HL-60/S4 treated with retinoic acid at 250 ng/mL for 4 days and 3 days (cell line): Measurements from ENCODE around the gene TAGLN3.

Experiments used
- in situ Hi-C: fragments of 300-500 bp; cut with MboI; formaldehyde crosslinking; loops from 2 replicates; pipeline ENCODE4 v1.7.0; 2022; ENCODE audit warnings: low sequenced_read_pairs

The TAGLN3 gene

GRCh38 chr3:111998636-111999483 lies at the start of gene TAGLN3:
Gene TAGLN3 (plus strand): TSS chr3:111998922. CDS start chr3:111999423, 501 bp downstream.
- in situ Hi-C loops = no loop called here

- in situ Hi-C loops = loop anchor here (25.0 kb wide), 1 partner anchor 237 kb away; no protein-coding TSS in a partner anchor
Measured at GRCh38 chr3:111949712-111950111, 49.0 kb upstream of the TAGLN3 start.

- in situ Hi-C loops = loop anchor here (25.0 kb wide), 1 partner anchor 239 kb away; no protein-coding TSS in a partner anchor
Measured at GRCh38 chr3:111951032-111951431, 47.7 kb upstream of the TAGLN3 start.

GRCh38 chr3:111952086-111952485 lies 46.6 kb upstream of the TAGLN3 start:
- in situ Hi-C loops = loop anchor here (25.0 kb wide), 1 partner anchor 240 kb away; no protein-coding TSS in a partner anchor

- in situ Hi-C loops = loop anchor here (25.0 kb wide), 1 partner anchor 241 kb away; no protein-coding TSS in a partner anchor
Measured at GRCh38 chr3:111952866-111953450, 45.8 kb upstream of the TAGLN3 start.

- in situ Hi-C loops = loop anchor here (25.0 kb wide), 1 partner anchor 242 kb away; no protein-coding TSS in a partner anchor
Measured at GRCh38 chr3:111954228-111954990, 44.3 kb upstream of the TAGLN3 start.

- in situ Hi-C loops = loop anchor here (25.0 kb wide), 1 partner anchor 244 kb away; no protein-coding TSS in a partner anchor
Measured at GRCh38 chr3:111955876-111956275, 42.8 kb upstream of the TAGLN3 start.

- in situ Hi-C loops = loop anchor here (25.0 kb wide), 1 partner anchor 244 kb away; no protein-coding TSS in a partner anchor
Measured at GRCh38 chr3:111956449-111956848, 42.3 kb upstream of the TAGLN3 start.

- in situ Hi-C loops = loop anchor here (25.0 kb wide), 1 partner anchor 245 kb away; no protein-coding TSS in a partner anchor
Measured at GRCh38 chr3:111956995-111957734, 41.6 kb upstream of the TAGLN3 start.

GRCh38 chr3:111961461-111962164 lies 37.1 kb upstream of the TAGLN3 start:
- in situ Hi-C loops = loop anchor here (25.0 kb wide), 1 partner anchor 249 kb away; no protein-coding TSS in a partner anchor

GRCh38 chr3:111963424-111963823 lies 35.3 kb upstream of the TAGLN3 start:
- in situ Hi-C loops = loop anchor here (25.0 kb wide), 1 partner anchor 251 kb away; no protein-coding TSS in a partner anchor

GRCh38 chr3:111965484-111965883 lies 33.2 kb upstream of the TAGLN3 start:
- in situ Hi-C loops = loop anchor here (25.0 kb wide), 1 partner anchor 253 kb away; no protein-coding TSS in a partner anchor

GRCh38 chr3:111967068-111967467 lies 31.7 kb upstream of the TAGLN3 start:
- in situ Hi-C loops = loop anchor here (25.0 kb wide), 1 partner anchor 255 kb away; no protein-coding TSS in a partner anchor

GRCh38 chr3:111967651-111968274 lies 31.0 kb upstream of the TAGLN3 start:
- in situ Hi-C loops = loop anchor here (25.0 kb wide), 1 partner anchor 255 kb away; no protein-coding TSS in a partner anchor

GRCh38 chr3:111968319-111969054 lies 30.2 kb upstream of the TAGLN3 start:
- in situ Hi-C loops = loop anchor here (25.0 kb wide), 1 partner anchor 256 kb away; no protein-coding TSS in a partner anchor

- in situ Hi-C loops = loop anchor here (25.0 kb wide), 1 partner anchor 258 kb away; no protein-coding TSS in a partner anchor
Measured at GRCh38 chr3:111970376-111970775, 28.3 kb upstream of the TAGLN3 start.

GRCh38 chr3:111971533-111972130 lies 27.1 kb upstream of the TAGLN3 start:
- in situ Hi-C loops = loop anchor here (25.0 kb wide), 1 partner anchor 259 kb away; no protein-coding TSS in a partner anchor
